ENCODE results near the gene ESPNL.

The ESPNL gene

GRCh38 chr2:238079874-238080327 is 20.2 kb upstream of the ESPNL start:
- DNase-seq (ENCODE audit: low read depth), result no peak
- TF ChIP-seq, protein P1, sequence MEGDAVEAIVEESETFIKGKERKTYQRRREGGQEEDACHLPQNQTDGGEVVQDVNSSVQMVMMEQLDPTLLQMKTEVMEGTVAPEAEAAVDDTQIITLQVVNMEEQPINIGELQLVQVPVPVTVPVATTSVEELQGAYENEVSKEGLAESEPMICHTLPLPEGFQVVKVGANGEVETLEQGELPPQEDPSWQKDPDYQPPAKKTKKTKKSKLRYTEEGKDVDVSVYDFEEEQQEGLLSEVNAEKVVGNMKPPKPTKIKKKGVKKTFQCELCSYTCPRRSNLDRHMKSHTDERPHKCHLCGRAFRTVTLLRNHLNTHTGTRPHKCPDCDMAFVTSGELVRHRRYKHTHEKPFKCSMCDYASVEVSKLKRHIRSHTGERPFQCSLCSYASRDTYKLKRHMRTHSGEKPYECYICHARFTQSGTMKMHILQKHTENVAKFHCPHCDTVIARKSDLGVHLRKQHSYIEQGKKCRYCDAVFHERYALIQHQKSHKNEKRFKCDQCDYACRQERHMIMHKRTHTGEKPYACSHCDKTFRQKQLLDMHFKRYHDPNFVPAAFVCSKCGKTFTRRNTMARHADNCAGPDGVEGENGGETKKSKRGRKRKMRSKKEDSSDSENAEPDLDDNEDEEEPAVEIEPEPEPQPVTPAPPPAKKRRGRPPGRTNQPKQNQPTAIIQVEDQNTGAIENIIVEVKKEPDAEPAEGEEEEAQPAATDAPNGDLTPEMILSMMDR (conservative IDR thresholded peaks at IDR 0.05; ENCODE audit: control insufficient read depth, insufficient read depth, low read depth, low read length), result no peak
- H3K4me3 ChIP-seq (ENCODE audit: control insufficient read depth, low read depth, low read length), result no peak overlapping the region

- TF ChIP-seq, protein P1 (conservative IDR thresholded peaks at IDR 0.05; ENCODE audit: control insufficient read depth, insufficient read depth, low read depth, low read length), result no peak
- DNase-seq (ENCODE audit: low read depth), result no peak
These were observed 19.6 kb upstream of the ESPNL start for GRCh38 chr2:238080518-238080917.

GRCh38 chr2:238081150-238081549 is 19.0 kb upstream of the ESPNL start:
- no peak overlapping the region for H3K4me3 ChIP-seq (ENCODE audit: control insufficient read depth, low read depth, low read length)
- TF ChIP-seq, protein P1 (conservative IDR thresholded peaks at IDR 0.05; ENCODE audit: control insufficient read depth, insufficient read depth, low read depth, low read length), result no peak
- DNase-seq (ENCODE audit: low read depth), result no peak

More at GRCh38 chr2:238080518-238080917, 19.6 kb upstream of the ESPNL start:
- H3K4me3 ChIP-seq (ENCODE audit: control insufficient read depth, low read depth, low read length), result no peak overlapping the region

GRCh38 chr2:238081561-238081960 is 18.6 kb upstream of the ESPNL start:
- TF ChIP-seq, protein P1 (conservative IDR thresholded peaks at IDR 0.05; ENCODE audit: control insufficient read depth, insufficient read depth, low read depth, low read length), result no peak
- DNase-seq (ENCODE audit: low read depth), result no peak
- H3K4me3 ChIP-seq (ENCODE audit: control insufficient read depth, low read depth, low read length), result no peak overlapping the region

DNA sequence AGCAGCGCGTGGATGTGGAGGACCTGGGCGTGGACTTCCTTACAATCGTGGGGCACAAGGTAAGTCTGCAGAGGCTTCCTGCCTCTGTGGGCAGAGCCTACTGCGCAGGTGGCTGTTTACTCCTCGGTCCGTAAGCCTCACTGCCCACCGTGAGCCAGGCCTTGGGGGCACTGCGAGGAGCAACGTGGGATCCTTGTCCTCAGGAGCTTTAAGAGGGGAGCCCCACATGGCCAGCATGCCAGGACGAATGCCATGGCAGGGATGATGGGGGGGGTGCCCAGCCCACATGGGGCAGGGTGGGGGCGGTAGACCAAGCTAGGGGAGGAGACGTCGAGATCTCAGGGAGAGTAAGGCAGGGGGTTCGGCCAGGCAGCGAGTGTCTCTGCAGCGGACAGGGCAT is 18.0 kb upstream of the ESPNL start:
- H3K4me3 ChIP-seq (ENCODE audit: control insufficient read depth, low read depth, low read length), result no peak overlapping the region
- TF ChIP-seq, protein P1 (conservative IDR thresholded peaks at IDR 0.05; ENCODE audit: control insufficient read depth, insufficient read depth, low read depth, low read length), result no peak
- DNase-seq (ENCODE audit: low read depth), result no peak

- TF ChIP-seq, protein P1 (conservative IDR thresholded peaks at IDR 0.05; ENCODE audit: control insufficient read depth, insufficient read depth, low read depth, low read length), result no peak
- no peak overlapping the region for H3K4me3 ChIP-seq (ENCODE audit: control insufficient read depth, low read depth, low read length)
- DNase-seq (ENCODE audit: low read depth), result no peak
These were observed 17.3 kb upstream of the ESPNL start for GRCh38 chr2:238082827-238083226.

- DNase-seq (ENCODE audit: low read depth), result no peak
- TF ChIP-seq, protein P1 (conservative IDR thresholded peaks at IDR 0.05; ENCODE audit: control insufficient read depth, insufficient read depth, low read depth, low read length), result no peak
- H3K4me3 ChIP-seq (ENCODE audit: control insufficient read depth, low read depth, low read length), result no peak overlapping the region
These were observed 16.2 kb upstream of the ESPNL start for GRCh38 chr2:238083919-238084318.

All from fibroblast of mammary gland (primary cell).